Natural killer cell (primary cell): ENCODE results near the gene RBM19. TPM values are rescaled to one million over a fixed set of nuclear protein-coding genes. Genes with fewer than 3 reads are reported as not detected.

Experiments
- ATAC-seq, 3 donors: fragments of 150-1000 bp in 2 of 3; fragments of 200-7000 bp in 1 of 3; cut with Tn5 transposase; 1 replicate in 1 of 3; 2 replicates in 2 of 3; pipeline ENCODE4 v1.10.0; 2021; ENCODE audit warnings: mild to moderate bottlenecking in 2 of 3, moderate library complexity in 2 of 3
- DNase-seq, 2 donors: peaks; one replicate each; pipeline versions ENCODE4 v3.0.0 to v3.0.0-alpha.2; 2013 to 2021; ENCODE audit warnings: mixed read lengths in 1 of 2
- H3K27ac ChIP-seq: one replicate; pipeline ENCODE4 v1.5.1; 2013; ENCODE audit warnings: mild to moderate bottlenecking, low read length
- H3K27me3 ChIP-seq: one replicate; pipeline ENCODE4 v1.6.1; 2013; ENCODE audit warnings: low read length; ENCODE audit not compliant: control insufficient read depth, insufficient read depth
- H3K36me3 ChIP-seq: one replicate; pipeline ENCODE4 v1.6.1; 2013; ENCODE audit warnings: low read length; ENCODE audit not compliant: control insufficient read depth, insufficient read depth
- H3K4me1 ChIP-seq: one replicate; pipeline ENCODE4 v1.6.1; 2013; ENCODE audit warnings: low read length; ENCODE audit not compliant: control insufficient read depth, insufficient read depth
- H3K4me3 ChIP-seq: one replicate; pipeline ENCODE4 v1.5.1; 2013; ENCODE audit warnings: low read length
- H3K9me3 ChIP-seq: one replicate; pipeline ENCODE4 v1.6.1; 2013; ENCODE audit warnings: low read length; ENCODE audit not compliant: control insufficient read depth, insufficient read depth
- H3K27ac Mint-ChIP-seq, 2 donors: one replicate each; pipeline ENCODE4 v1.8.0; 2022; ENCODE audit warnings: mild to moderate bottlenecking in 2 of 2, mixed read lengths in 2 of 2, moderate library complexity in 1 of 2
- H3K27me3 Mint-ChIP-seq, 2 donors: one replicate each; pipeline ENCODE4 v1.8.0; 2022; ENCODE audit warnings: low read depth in 2 of 2, mixed read lengths in 2 of 2
- H3K36me3 Mint-ChIP-seq: one replicate; pipeline ENCODE4 v1.8.0; 2022; ENCODE audit warnings: mixed read lengths
- H3K4me1 Mint-ChIP-seq, 2 donors: one replicate each; pipeline ENCODE4 v1.8.0; 2022; ENCODE audit warnings: mixed read lengths in 2 of 2
- H3K4me3 Mint-ChIP-seq: one replicate; pipeline ENCODE4 v1.8.0; 2022; ENCODE audit warnings: mild to moderate bottlenecking, moderate library complexity, mixed read lengths
- H3K9me3 Mint-ChIP-seq, 2 donors: one replicate each; pipeline ENCODE4 v1.8.0; 2022; ENCODE audit warnings: mixed read lengths in 2 of 2
- CTCF ChIP-seq: fragments of 200-600 bp; IDR thresholded peaks from one replicate; pipeline ENCODE4 v1.8.0; 2022; ENCODE audit warnings: antibody characterized with exemption
- WGBS: methylation state at CpG from one replicate; pipeline ENCODE4 v1.1.7; 2013; ENCODE audit warnings: missing lambda C conversion rate; ENCODE audit not compliant: insufficient coverage; 5-methylcytosine and 5-hydroxymethylcytosine counted together
- intact Hi-C: fragments of 100-400 bp; cut with micrococcal nuclease; formaldehyde crosslinking; loops from one replicate; pipeline ENCODE4 v1.14.2; 2022
- total RNA-seq, 4 donors: library from RNA; stranded (reverse); fragments of 120-200 nt in 1 of 4; gene quantifications; one replicate each; pipeline versions ENCODE4 v1.2.3 to v1.2.4, GENCODE V29; 2013 to 2022

Gene RBM19
- total RNA-seq, 3 donors from 2014 or later (not counting 1 experiment from before 2014, with no cell fraction given) = 49.9 to 70.6 (median 60.9) TPM

- no peak overlapping the region for H3K27ac ChIP-seq
- H3K27me3 Mint-ChIP-seq = no peaks in the 10 kb centered on the region
- H3K9me3 Mint-ChIP-seq = no peaks in the 10 kb centered on the region
- H3K27ac Mint-ChIP-seq = no peak overlapping the region
- 98% methylated on average over 14 of the region's 14 CpGs for WGBS
- peaks cover 10% of the 10 kb centered on the region for H3K36me3 Mint-ChIP-seq
- H3K4me1 Mint-ChIP-seq = peaks cover 4 to 5% of the 10 kb centered on the region in 2 donors
- DNase-seq (no peak), ATAC-seq (no peak)
- H3K4me3 ChIP-seq = no peak overlapping the region
- no peak overlapping the region for H3K4me3 Mint-ChIP-seq
- no peak for TF ChIP-seq CTCF
- H3K27me3 ChIP-seq = no peaks in the 10 kb centered on the region
- H3K36me3 ChIP-seq = peaks cover 73% of the 10 kb centered on the region
- H3K4me1 ChIP-seq = no peaks in the 10 kb centered on the region
- intact Hi-C loops = no loop called here
- no peaks in the 10 kb centered on the region for H3K9me3 ChIP-seq
Observed at GRCh38 chr12:113959096-113959495, 7.0 kb downstream of the RBM19 start.

GRCh38 chr12:113958108-113958507 lies 8.0 kb downstream of the RBM19 start:
- DNase-seq (no peak), ATAC-seq (no peak)
- Mint-ChIP-seq H3K36me3 (peaks cover 10% of the 10 kb centered on the region), H3K4me3 (no peak overlapping the region), H3K9me3 (no peaks in the 10 kb centered on the region), H3K27ac (no peak overlapping the region), H3K27me3 (no peaks in the 10 kb centered on the region), H3K4me1 (no peaks in the 10 kb centered on the region)
- H3K27ac ChIP-seq = no peak overlapping the region
- no peaks in the 10 kb centered on the region for H3K9me3 ChIP-seq
- TF ChIP-seq CTCF = no peak
- intact Hi-C loops = no loop called here
- H3K27me3 ChIP-seq = no peaks in the 10 kb centered on the region
- peaks cover 80% of the 10 kb centered on the region for H3K36me3 ChIP-seq
- H3K4me3 ChIP-seq = no peak overlapping the region
- no peaks in the 10 kb centered on the region for H3K4me1 ChIP-seq
- WGBS = 97% methylated on average over 5 of the region's 5 CpGs

GRCh38 chr12:113957627-113958026 lies 8.5 kb downstream of the RBM19 start:
- no peaks in the 10 kb centered on the region for H3K9me3 Mint-ChIP-seq
- no peaks in the 10 kb centered on the region for H3K27me3 Mint-ChIP-seq
- no peak overlapping the region for H3K4me3 Mint-ChIP-seq
- H3K36me3 ChIP-seq = peaks cover 84% of the 10 kb centered on the region
- intact Hi-C loops = no loop called here
- no peaks in the 10 kb centered on the region for H3K9me3 ChIP-seq
- WGBS = 93% methylated on average over 17 of the region's 17 CpGs
- H3K4me1 ChIP-seq = no peaks in the 10 kb centered on the region
- no peaks in the 10 kb centered on the region for H3K4me1 Mint-ChIP-seq
- TF ChIP-seq CTCF = no peak
- peaks cover 10% of the 10 kb centered on the region for H3K36me3 Mint-ChIP-seq
- H3K27me3 ChIP-seq = no peaks in the 10 kb centered on the region
- no peak for ATAC-seq
- no peak overlapping the region for H3K27ac Mint-ChIP-seq
- no peak for DNase-seq
- no peak overlapping the region for H3K27ac ChIP-seq
- no peak overlapping the region for H3K4me3 ChIP-seq
